ENCODE data around the gene LASP1.

DNA sequence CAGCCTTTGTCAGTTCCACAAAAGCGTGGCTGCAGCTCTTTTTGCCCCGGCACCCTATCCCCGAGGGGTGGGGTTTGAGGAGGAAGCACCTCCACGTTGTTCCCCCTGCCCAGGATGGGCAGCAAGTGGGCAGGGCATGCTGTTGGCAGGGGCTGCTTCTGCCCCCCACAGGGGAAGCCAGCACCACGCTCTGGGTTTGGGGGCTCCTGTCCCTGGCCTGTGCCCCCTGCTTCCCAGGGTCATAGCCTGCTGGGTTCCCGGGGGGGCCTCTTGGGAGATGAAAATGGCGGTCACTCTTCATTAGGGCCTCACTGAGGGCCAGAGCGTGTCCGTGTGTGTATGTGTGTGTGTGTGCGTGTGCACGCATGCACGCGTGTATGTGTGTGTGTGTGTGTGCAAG lies 22.8 kb downstream of the LASP1 start:
- TF ChIP-seq, protein P1, sequence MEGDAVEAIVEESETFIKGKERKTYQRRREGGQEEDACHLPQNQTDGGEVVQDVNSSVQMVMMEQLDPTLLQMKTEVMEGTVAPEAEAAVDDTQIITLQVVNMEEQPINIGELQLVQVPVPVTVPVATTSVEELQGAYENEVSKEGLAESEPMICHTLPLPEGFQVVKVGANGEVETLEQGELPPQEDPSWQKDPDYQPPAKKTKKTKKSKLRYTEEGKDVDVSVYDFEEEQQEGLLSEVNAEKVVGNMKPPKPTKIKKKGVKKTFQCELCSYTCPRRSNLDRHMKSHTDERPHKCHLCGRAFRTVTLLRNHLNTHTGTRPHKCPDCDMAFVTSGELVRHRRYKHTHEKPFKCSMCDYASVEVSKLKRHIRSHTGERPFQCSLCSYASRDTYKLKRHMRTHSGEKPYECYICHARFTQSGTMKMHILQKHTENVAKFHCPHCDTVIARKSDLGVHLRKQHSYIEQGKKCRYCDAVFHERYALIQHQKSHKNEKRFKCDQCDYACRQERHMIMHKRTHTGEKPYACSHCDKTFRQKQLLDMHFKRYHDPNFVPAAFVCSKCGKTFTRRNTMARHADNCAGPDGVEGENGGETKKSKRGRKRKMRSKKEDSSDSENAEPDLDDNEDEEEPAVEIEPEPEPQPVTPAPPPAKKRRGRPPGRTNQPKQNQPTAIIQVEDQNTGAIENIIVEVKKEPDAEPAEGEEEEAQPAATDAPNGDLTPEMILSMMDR (IDR thresholded peaks at IDR 0.05), result no peak
- TF ChIP-seq POLR2A (IDR thresholded peaks at IDR 0.05), result no peak
